Measurements from ENCODE around the gene PPP2R2D.

- TF ChIP-seq CTCF (IDR thresholded peaks at IDR 0.05; ENCODE audit: poor library complexity) (no peak), EZH2 (IDR thresholded peaks at IDR 0.05; ENCODE audit: borderline replicate concordance) (no peak), EZH2phosphoT487 (IDR thresholded peaks at IDR 0.05; ENCODE audit: low read depth, severe bottlenecking, unreplicated experiment) (no peak)
Observed at GRCh38 chr10:131875501-131875900, 25.3 kb upstream of the PPP2R2D start.

Measured in hepatocyte (in vitro differentiated cells).